ENCODE data around the gene DPPA5.

DNA sequence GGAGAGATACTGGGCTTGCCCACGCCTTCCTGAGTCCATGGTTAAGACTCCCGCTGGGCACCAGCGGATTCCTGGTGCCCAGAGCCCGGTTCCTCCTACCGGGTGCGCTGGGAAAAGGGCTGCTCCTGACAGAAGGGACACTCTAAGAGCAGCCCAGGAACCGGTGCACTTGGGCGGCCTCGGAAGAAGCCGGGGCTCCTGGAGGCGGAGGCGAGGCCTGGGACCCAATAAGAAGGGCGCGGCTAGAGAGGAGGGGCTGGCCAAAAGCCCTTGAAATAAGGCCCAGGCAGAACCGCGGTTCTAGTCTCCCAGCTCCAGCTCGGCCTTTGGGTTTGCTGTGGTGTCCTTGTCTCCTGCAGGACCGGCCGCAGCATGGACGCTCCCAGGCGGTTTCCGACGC, 8.3 kb upstream of the DPPA5 start, which contains the start of gene KHDC3L:
- no peak for TF ChIP-seq POLR2AphosphoS5 (IDR thresholded peaks at IDR 0.05)
- TF ChIP-seq POLR2A (IDR thresholded peaks at IDR 0.05) = no peak

All from prostate gland (tissue), 1 donor.